Ovary (tissue), 9 donors: ENCODE data around the gene DIAPH1. TPM values are rescaled to one million over a fixed set of nuclear protein-coding genes. Genes with fewer than 3 reads are reported as not detected.

Source experiments
- DNase-seq, 5 donors: peaks; one replicate each; pipeline ENCODE4 v3.0.0-alpha.2; 2019 to 2020
- H3K27ac ChIP-seq, 2 donors: fragments of 200-600 bp; one replicate each; pipeline versions ENCODE4 v1.5.1 to v1.8.0; 2019 to 2022
- H3K27me3 ChIP-seq: fragments of 200-600 bp; one replicate; pipeline ENCODE4 v1.8.0; 2022
- H3K36me3 ChIP-seq: fragments of 200-600 bp; sonication (generic); one replicate; pipeline ENCODE4 v1.5.1; 2019
- H3K4me1 ChIP-seq: one replicate; pipeline ENCODE4 v1.8.1; 2013; ENCODE audit warnings: mild to moderate bottlenecking, moderate library complexity; ENCODE audit not compliant: insufficient read depth
- H3K4me3 ChIP-seq: fragments of 200-600 bp; sonication (generic); one replicate; pipeline ENCODE4 v1.5.1; 2017
- H3K9me3 ChIP-seq, 2 donors: fragments of 200-600 bp in 1 of 2; sonication (generic) in 1 of 2; one replicate each; pipeline versions ENCODE4 v1.5.1 to v1.8.1; 2013 to 2019; ENCODE audit warnings: mild to moderate bottlenecking in 1 of 2, moderate library complexity in 1 of 2
- EP300 ChIP-seq: sonication (generic); formaldehyde crosslinking; IDR thresholded peaks from one replicate; pipeline ENCODE4 v1.6.1; 2017; ENCODE audit warnings: antibody characterized with exemption
- POLR2A ChIP-seq: fragments of 450-650 bp; IDR thresholded peaks from one replicate; pipeline ENCODE4 v1.6.1; 2017; ENCODE audit warnings: antibody characterized with exemption, mild to moderate bottlenecking, moderate library complexity
- WGBS, 3 donors: extraction: QIAGEN DNeasy Blood & Tissue Kit in 1 of 3; methylation state at CpG; one replicate each; pipeline versions ENCODE4 v1.1.5 to v1.1.7; 2013 to 2017; 5-methylcytosine and 5-hydroxymethylcytosine counted together
- intact Hi-C, 4 donors: fragments of 100-400 bp; cut with DNase I; formaldehyde crosslinking; loops; one replicate each; pipeline versions ENCODE4 v1.11.0 to v1.15.1; 2022 to 2023
- polyA plus RNA-seq, 2 donors: library from polyadenylated mRNA; stranded (reverse); fragments of 200-250 nt in 1 of 2; fragments of 350-450 nt in 1 of 2; fragmentation: Illumina TruSeq in 1 of 2; extraction: RNeasy Lipid Tissue Mini Kit (QIAGEN cat#74804) in 1 of 2; gene quantifications; one replicate each; pipeline ENCODE4 v1.2.3, GENCODE V29; 2013 to 2014
- total RNA-seq, 7 donors: library from RNA; depleted of rRNA in 2 of 7; stranded (reverse); fragments of >200 nt in 2 of 7; fragmentation: NEBNext Ultra II Directional in 3 of 7; extraction: Animal tissue kit (Norgen Biotek cat#: 25700) in 3 of 7; gene quantifications; one replicate each; pipeline versions ENCODE4 v1.1.0 to v1.2.4, GENCODE V29; 2016 to 2023
- TF ChIP-seq, protein P1 (sequence below), 3 donors: fragments of 450-650 bp in 2 of 3; fragments of 200-600 bp in 1 of 3; IDR thresholded peaks; one replicate each; pipeline versions ENCODE4 v1.5.1 to v1.8.0; 2016 to 2022; ENCODE audit warnings: antibody characterized with exemption in 3 of 3, mild to moderate bottlenecking in 1 of 3
- donor health status: DM: no; HTN: no; CAD: no; lungs with moderate emphysema.
- donor health status: DM: no; HTN: no; CAD: no.
- donor health status: Bipolar disorder and iron deficiency.
- donor health status: DM: yes; HTN: yes; CAD: no.
- donor health status: DM: no; HTN: no; CAD: no.
- donor health status: DM: yes; HTN: yes; CAD: no.

The DIAPH1 gene
- total and polyA plus RNA-seq, 9 donors = 21.2 to 51.0 (median 44.0) TPM

DNA sequence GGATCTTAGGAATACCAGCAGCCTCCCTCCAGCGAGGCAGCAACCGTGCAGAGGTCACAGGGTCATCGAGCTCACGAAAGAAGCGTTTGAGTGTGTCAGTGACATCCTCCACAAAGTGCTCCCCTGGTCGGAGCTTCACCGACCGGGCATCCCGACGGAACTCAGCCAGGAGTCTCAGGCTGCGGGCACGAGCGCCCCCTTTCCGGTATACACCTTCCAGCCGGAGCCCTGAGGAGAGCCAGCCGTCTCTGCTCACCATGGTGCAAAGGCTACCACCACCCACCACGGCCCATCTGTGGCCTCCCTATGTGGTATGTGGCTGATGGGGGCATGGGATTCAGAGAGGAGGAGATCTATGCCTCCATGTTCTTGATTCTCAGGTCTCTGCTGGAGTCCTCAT is 43.2 kb upstream of the DIAPH1 start:
- Histone ChIP-seq H3K27me3 (no peaks in the 10 kb centered on the region), H3K27ac (no peak overlapping the region), H3K36me3 (no peaks in the 10 kb centered on the region), H3K4me1 (no peaks in the 10 kb centered on the region), H3K9me3 (no peaks in the 10 kb centered on the region), H3K4me3 (no peak overlapping the region)
- no peak for DNase-seq
- intact Hi-C loops = no loop called here
- TF ChIP-seq, protein P1, sequence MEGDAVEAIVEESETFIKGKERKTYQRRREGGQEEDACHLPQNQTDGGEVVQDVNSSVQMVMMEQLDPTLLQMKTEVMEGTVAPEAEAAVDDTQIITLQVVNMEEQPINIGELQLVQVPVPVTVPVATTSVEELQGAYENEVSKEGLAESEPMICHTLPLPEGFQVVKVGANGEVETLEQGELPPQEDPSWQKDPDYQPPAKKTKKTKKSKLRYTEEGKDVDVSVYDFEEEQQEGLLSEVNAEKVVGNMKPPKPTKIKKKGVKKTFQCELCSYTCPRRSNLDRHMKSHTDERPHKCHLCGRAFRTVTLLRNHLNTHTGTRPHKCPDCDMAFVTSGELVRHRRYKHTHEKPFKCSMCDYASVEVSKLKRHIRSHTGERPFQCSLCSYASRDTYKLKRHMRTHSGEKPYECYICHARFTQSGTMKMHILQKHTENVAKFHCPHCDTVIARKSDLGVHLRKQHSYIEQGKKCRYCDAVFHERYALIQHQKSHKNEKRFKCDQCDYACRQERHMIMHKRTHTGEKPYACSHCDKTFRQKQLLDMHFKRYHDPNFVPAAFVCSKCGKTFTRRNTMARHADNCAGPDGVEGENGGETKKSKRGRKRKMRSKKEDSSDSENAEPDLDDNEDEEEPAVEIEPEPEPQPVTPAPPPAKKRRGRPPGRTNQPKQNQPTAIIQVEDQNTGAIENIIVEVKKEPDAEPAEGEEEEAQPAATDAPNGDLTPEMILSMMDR (IDR thresholded peaks at IDR 0.05) = no peak
- 77 to 84% (median 82%) methylated on average over 17 of the region's 17 CpGs for WGBS, 3 donors

DNA sequence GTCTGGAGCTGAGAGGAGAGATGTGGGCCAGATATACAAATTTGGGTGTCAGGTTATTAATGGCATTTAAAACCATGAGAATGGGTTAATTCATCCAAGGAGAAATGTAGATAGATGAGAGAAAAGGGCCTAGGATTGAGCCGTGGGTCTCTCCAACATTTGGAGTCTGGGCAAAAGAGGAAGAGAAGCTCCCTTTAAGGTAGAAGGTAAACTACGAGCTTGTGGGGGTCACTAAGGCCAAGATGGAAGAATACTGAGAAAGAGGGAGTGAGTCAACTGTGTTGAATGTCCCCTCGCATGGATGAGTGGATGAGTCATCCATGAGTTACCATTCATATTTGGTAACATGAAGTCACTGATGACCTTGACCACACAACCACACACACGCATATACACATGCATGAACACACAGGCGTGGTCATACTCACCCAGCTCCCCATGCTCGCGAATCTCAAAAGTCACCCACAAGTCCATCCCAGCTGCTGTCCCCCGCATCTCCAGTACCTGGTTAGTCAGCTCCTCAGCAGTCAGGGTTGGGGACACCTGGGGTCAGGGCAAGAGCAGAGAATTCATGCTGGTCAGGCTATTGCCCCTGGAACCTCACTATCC is 39.2 kb upstream of the DIAPH1 start:
- WGBS, 3 donors = 71 to 80% (median 77%) methylated on average over 8 of the region's 8 CpGs
- Histone ChIP-seq H3K4me1 (no peaks in the 10 kb centered on the region), H3K27me3 (no peaks in the 10 kb centered on the region), H3K27ac (no peak overlapping the region), H3K36me3 (no peaks in the 10 kb centered on the region), H3K4me3 (no peak overlapping the region), H3K9me3 (no peaks in the 10 kb centered on the region)
- DNase-seq = no peak
- intact Hi-C loops = no loop called here
- TF ChIP-seq EP300 = no peak
- TF ChIP-seq POLR2A = no peak
- TF ChIP-seq, protein P1 (IDR thresholded peaks at IDR 0.05) = no peak

DNA sequence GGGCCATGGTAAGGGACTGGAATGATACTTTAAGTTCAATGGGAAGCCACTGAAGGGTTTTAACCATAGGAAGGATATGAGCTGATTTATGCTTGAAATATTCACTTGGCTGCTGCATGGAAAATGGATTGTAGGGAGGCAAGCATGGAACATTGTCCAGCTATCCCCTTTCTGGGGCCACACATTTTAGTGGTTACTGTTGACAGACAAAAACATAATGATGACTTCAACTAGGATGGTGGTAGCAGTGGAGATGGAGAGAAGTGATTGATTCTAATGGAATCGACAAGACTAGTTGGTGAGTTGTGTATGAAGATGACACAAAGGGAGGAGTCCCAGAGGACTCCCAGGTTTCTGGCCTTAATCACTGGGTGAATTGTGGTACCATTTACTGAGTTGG is 38.6 kb upstream of the DIAPH1 start:
- Histone ChIP-seq H3K4me1 (no peaks in the 10 kb centered on the region), H3K27me3 (no peaks in the 10 kb centered on the region), H3K4me3 (no peak overlapping the region), H3K36me3 (no peaks in the 10 kb centered on the region), H3K27ac (no peak overlapping the region), H3K9me3 (no peaks in the 10 kb centered on the region)
- 96 to 100% (median 100%) methylated on average over 1 of the region's 1 CpG for WGBS, 3 donors
- intact Hi-C loops = no loop called here
- TF ChIP-seq POLR2A (no peak), EP300 (no peak)
- TF ChIP-seq, protein P1 (IDR thresholded peaks at IDR 0.05) = no peak
- no peak for DNase-seq

DNA sequence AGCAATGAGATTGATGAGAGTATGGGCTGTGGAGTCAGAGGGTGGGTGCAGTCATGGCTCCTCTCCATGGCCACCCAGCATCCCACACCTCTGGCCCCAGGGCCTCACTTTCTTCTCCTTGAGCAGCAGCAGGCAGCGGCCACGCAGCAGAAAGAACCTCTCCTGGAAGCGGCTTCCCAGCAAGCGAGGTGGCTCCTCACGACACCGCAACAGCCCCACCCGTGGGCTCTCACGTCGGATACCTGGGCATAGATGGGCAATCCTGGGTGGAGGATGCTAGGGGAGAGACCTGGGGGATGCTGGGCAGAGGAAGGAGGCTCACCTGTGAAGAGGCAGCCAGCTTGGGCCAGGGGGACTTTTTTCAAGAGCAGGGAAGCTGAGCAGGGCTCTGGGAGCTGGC is 37.6 kb upstream of the DIAPH1 start:
- Histone ChIP-seq H3K9me3 (no peaks in the 10 kb centered on the region), H3K27me3 (no peaks in the 10 kb centered on the region), H3K27ac (no peak overlapping the region), H3K36me3 (no peaks in the 10 kb centered on the region), H3K4me3 (no peak overlapping the region), H3K4me1 (peaks cover 3% of the 10 kb centered on the region)
- intact Hi-C loops = no loop called here
- DNase-seq = no peak
- TF ChIP-seq POLR2A = no peak
- TF ChIP-seq EP300 = no peak
- TF ChIP-seq, protein P1 (IDR thresholded peaks at IDR 0.05) = no peak
- 83 to 96% (median 93%) methylated on average over 9 of the region's 9 CpGs for WGBS, 3 donors
